ENCODE results near the gene NEDD4. TPM values are rescaled to one million over a fixed set of nuclear protein-coding genes. Genes with fewer than 3 reads are reported as not detected.
"Not testable (repeated sequence)": the region's sequence is repeated elsewhere in the genome, so short reads cannot be mapped to it uniquely, and the experiment has no call there.

The NEDD4 gene
- total RNA-seq, 2 donors from 2014 or later: 10.4 to 16.5 TPM

DNA sequence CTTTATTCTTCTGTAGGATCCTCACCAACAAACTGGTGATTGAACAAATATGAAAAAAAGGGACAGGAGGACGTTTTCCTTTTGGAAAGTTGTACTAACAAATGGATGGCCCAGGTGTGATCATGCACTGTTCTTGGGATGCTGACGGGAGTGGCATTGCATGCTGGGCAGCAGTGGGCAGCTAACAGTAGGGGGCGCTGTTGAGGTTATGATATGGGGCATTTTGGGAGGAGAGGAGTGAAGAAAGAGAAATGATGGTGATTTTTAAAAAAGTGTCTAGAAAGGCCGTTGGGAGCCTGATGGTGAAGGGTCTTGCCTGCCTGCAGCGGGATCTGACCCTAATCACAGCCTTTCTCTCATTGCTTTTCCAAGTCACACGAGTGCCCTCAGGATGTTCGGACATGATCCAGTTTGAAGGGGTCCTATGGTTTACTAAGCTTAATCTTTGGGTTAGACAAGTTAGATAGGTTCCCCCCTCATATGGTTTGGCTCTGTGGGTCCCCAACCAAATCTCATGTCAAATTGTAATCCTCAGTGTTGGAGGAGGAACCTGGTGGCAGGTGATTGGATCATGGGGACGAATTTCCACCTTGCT lies 204.2 kb downstream of the NEDD4 start:
- H3K27ac Mint-ChIP-seq: no peak overlapping the region
- peak; percentile 84 for TF ChIP-seq CTCF (conservative IDR thresholded peaks at IDR 0.05)
- Histone ChIP-seq H3K27me3 (ENCODE audit: control insufficient read depth, insufficient read depth, low read length, poor library complexity, severe bottlenecking) (no peaks in the 10 kb centered on the region), H3K9me3 (ENCODE audit: control insufficient read depth, low read length) (peaks cover 14% of the 10 kb centered on the region), H3K9ac (ENCODE audit: extremely low read depth, low read length, poor library complexity, severe bottlenecking) (no peak overlapping the region), H3K36me3 (ENCODE audit: control insufficient read depth, insufficient read depth, low read length) (no peaks in the 10 kb centered on the region), H3K4me1 (ENCODE audit: control insufficient read depth, insufficient read depth, low read length) (peaks cover 3% of the 10 kb centered on the region), H3K27ac (ENCODE audit: low read depth, low read length) (no peak overlapping the region), H3K4me3 (ENCODE audit: low read length) (no peak overlapping the region)
- H3K4me3 Mint-ChIP-seq: no peak overlapping the region
- DNase-seq: peak; percentile 87
- peaks cover 30% of the 10 kb centered on the region for H3K4me1 Mint-ChIP-seq
- H3K36me3 Mint-ChIP-seq (ENCODE audit: low read depth): peaks cover 2% of the 10 kb centered on the region
- H3K27me3 Mint-ChIP-seq (ENCODE audit: insufficient read depth): peaks cover 19% of the 10 kb centered on the region
- H3K9me3 Mint-ChIP-seq: peaks cover 14% of the 10 kb centered on the region
- WGBS, 2 experiments (ENCODE audit: insufficient coverage in 1 of 2, insufficient read length in 1 of 2): 82 to 86% methylated on average over 4 to 8 of the region's 8 CpGs

GRCh38 chr15:55786341-55786740 lies 207.1 kb downstream of the NEDD4 start:
- no peaks in the 10 kb centered on the region for H3K27me3 ChIP-seq (ENCODE audit: control insufficient read depth, insufficient read depth, low read length, poor library complexity, severe bottlenecking)
- H3K9me3 Mint-ChIP-seq: peaks cover 3% of the 10 kb centered on the region
- no peak overlapping the region for H3K9ac ChIP-seq (ENCODE audit: extremely low read depth, low read length, poor library complexity, severe bottlenecking)
- H3K4me3 ChIP-seq (ENCODE audit: low read length): no peak overlapping the region
- H3K4me1 Mint-ChIP-seq: peaks cover 28% of the 10 kb centered on the region
- H3K36me3 ChIP-seq (ENCODE audit: control insufficient read depth, insufficient read depth, low read length): no peaks in the 10 kb centered on the region
- WGBS, 2 experiments (ENCODE audit: insufficient coverage in 1 of 2, insufficient read length in 1 of 2): 25 to 43% methylated on average over 1 to 3 of the region's 3 CpGs
- H3K27ac Mint-ChIP-seq: peak overlapping the region; percentile 41
- peaks cover 3% of the 10 kb centered on the region for H3K4me1 ChIP-seq (ENCODE audit: control insufficient read depth, insufficient read depth, low read length)
- peaks cover 2% of the 10 kb centered on the region for H3K36me3 Mint-ChIP-seq (ENCODE audit: low read depth)
- no peaks in the 10 kb centered on the region for H3K9me3 ChIP-seq (ENCODE audit: control insufficient read depth, low read length)
- peaks cover 37% of the 10 kb centered on the region for H3K27me3 Mint-ChIP-seq (ENCODE audit: insufficient read depth)
- H3K27ac ChIP-seq (ENCODE audit: low read depth, low read length): peak overlapping the region; percentile 61
- H3K4me3 Mint-ChIP-seq: no peak overlapping the region
- TF ChIP-seq CTCF (conservative IDR thresholded peaks at IDR 0.05): no peak
- peak; percentile 78 for DNase-seq

DNA sequence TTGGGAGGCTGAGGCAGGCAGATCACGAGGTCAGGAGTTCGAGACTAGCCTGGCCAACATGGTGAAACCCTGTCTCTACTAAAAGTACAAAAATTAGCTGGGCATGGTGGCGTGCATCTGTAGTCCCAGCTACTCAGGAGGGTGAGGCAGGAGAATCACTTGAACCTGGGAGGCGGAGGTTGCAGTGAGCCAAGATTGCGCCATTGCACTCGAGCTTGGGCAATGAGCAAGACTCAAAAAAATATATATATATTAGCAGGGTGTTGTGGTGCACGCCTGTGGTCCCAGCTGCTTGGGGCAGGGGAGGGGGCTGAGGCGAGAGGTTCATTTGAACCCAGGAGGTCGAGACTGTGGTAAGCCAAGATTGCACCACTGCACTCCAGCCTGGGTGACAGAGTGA lies 207.8 kb downstream of the NEDD4 start:
- 73 to 88% methylated on average over 4 to 7 of the region's 9 CpGs for whole genome bisulfite sequencing, 2 experiments (ENCODE audit: insufficient coverage in 1 of 2, insufficient read length in 1 of 2)
- not testable (repeated sequence) for H3K27me3 ChIP-seq (ENCODE audit: control insufficient read depth, insufficient read depth, low read length, poor library complexity, severe bottlenecking); H3K9ac ChIP-seq (ENCODE audit: extremely low read depth, low read length, poor library complexity, severe bottlenecking); H3K9me3 ChIP-seq (ENCODE audit: control insufficient read depth, low read length); H3K4me3 ChIP-seq (ENCODE audit: low read length); H3K36me3 ChIP-seq (ENCODE audit: control insufficient read depth, insufficient read depth, low read length); H3K27ac ChIP-seq (ENCODE audit: low read depth, low read length); H3K4me1 ChIP-seq (ENCODE audit: control insufficient read depth, insufficient read depth, low read length); H3K9me3 Mint-ChIP-seq; DNase-seq; H3K36me3 Mint-ChIP-seq (ENCODE audit: low read depth); H3K27ac Mint-ChIP-seq; H3K4me3 Mint-ChIP-seq
- Mint-ChIP-seq H3K4me1 (peaks cover 28% of the 10 kb centered on the region), H3K27me3 (ENCODE audit: insufficient read depth) (peaks cover 37% of the 10 kb centered on the region)

GRCh38 chr15:55784286-55784685 lies 209.1 kb downstream of the NEDD4 start:
- TF ChIP-seq CTCF (conservative IDR thresholded peaks at IDR 0.05): no peak
- H3K4me3 ChIP-seq (ENCODE audit: low read length): no peak overlapping the region
- peaks cover 9% of the 10 kb centered on the region for H3K27me3 ChIP-seq (ENCODE audit: control insufficient read depth, insufficient read depth, low read length, poor library complexity, severe bottlenecking)
- peaks cover 3% of the 10 kb centered on the region for H3K9me3 Mint-ChIP-seq
- peaks cover 3% of the 10 kb centered on the region for H3K4me1 ChIP-seq (ENCODE audit: control insufficient read depth, insufficient read depth, low read length)
- H3K9me3 ChIP-seq (ENCODE audit: control insufficient read depth, low read length): no peaks in the 10 kb centered on the region
- no peaks in the 10 kb centered on the region for H3K36me3 ChIP-seq (ENCODE audit: control insufficient read depth, insufficient read depth, low read length)
- peaks cover 49% of the 10 kb centered on the region for H3K27me3 Mint-ChIP-seq (ENCODE audit: insufficient read depth)
- no peaks in the 10 kb centered on the region for H3K36me3 Mint-ChIP-seq (ENCODE audit: low read depth)
- peak overlapping the region; percentile 74 for H3K27ac Mint-ChIP-seq
- H3K9ac ChIP-seq (ENCODE audit: extremely low read depth, low read length, poor library complexity, severe bottlenecking): no peak overlapping the region
- no peak overlapping the region for H3K27ac ChIP-seq (ENCODE audit: low read depth, low read length)
- H3K4me1 Mint-ChIP-seq: peaks cover 28% of the 10 kb centered on the region
- DNase-seq: peak; percentile 55
- H3K4me3 Mint-ChIP-seq: no peak overlapping the region
